Stomach (tissue), 9 donors: ENCODE data around the gene RAMP1. TPM values are rescaled to one million over a fixed set of nuclear protein-coding genes. Genes with fewer than 3 reads are reported as not detected.

ENCODE experiments used
- DNase-seq, 2 donors: peaks; one replicate each; pipeline versions ENCODE4 v3.0.0 to v3.0.0-alpha.2; 2013 to 2019
- H3K27ac ChIP-seq, 5 donors: fragments of 200-600 bp in 4 of 5; sonication (generic) in 4 of 5; one replicate each; pipeline ENCODE4 v1.5.1; 2013 to 2019; ENCODE audit warnings: mild to moderate bottlenecking in 1 of 5, moderate library complexity in 1 of 5
- H3K27me3 ChIP-seq, 3 donors: fragments of 200-600 bp; sonication (generic); one replicate each; pipeline ENCODE4 v1.5.1; 2017 to 2019; ENCODE audit warnings: mixed run types in 1 of 3
- H3K36me3 ChIP-seq, 4 donors: fragments of 200-600 bp; sonication (generic); 1 replicate in 3 of 4; 2 replicates in 1 of 4; pipeline ENCODE4 v1.5.1; 2016 to 2019
- H3K4me1 ChIP-seq, 4 donors: fragments of 200-600 bp; sonication (generic); one replicate each; pipeline ENCODE4 v1.5.1; 2016 to 2019
- H3K4me3 ChIP-seq, 4 donors: fragments of 200-600 bp; sonication (generic) in 3 of 4; one replicate each; pipeline ENCODE4 v1.5.1; 2016 to 2019; ENCODE audit warnings: mild to moderate bottlenecking in 1 of 4
- H3K9me3 ChIP-seq, 4 donors: fragments of 200-600 bp; sonication (generic); one replicate each; pipeline ENCODE4 v1.5.1; 2016 to 2019
- CTCF ChIP-seq, 7 experiments: fragments of 450-650 bp in 4 of 7; fragments of 200-600 bp in 3 of 7; sonication (generic) in 3 of 7; IDR thresholded peaks; one replicate each; pipeline ENCODE4 v1.5.1; 2016 to 2019; ENCODE audit warnings: antibody characterized with exemption in 7 of 7, control low read depth in 2 of 7, mild to moderate bottlenecking in 1 of 7
- EP300 ChIP-seq: sonication (generic); formaldehyde crosslinking; IDR thresholded peaks from one replicate; pipeline ENCODE4 v1.6.1; 2017; ENCODE audit warnings: antibody characterized with exemption
- POLR2A ChIP-seq, 4 donors: fragments of 450-650 bp; IDR thresholded peaks; one replicate each; pipeline ENCODE4 v1.6.1; 2016; ENCODE audit warnings: antibody characterized with exemption in 4 of 4, control low read depth in 2 of 4, mild to moderate bottlenecking in 1 of 4, moderate library complexity in 1 of 4
- POLR2AphosphoS5 ChIP-seq, 3 donors: sonication (generic); formaldehyde crosslinking; IDR thresholded peaks; one replicate each; pipeline ENCODE4 v1.6.1; 2016; ENCODE audit warnings: antibody characterized with exemption in 3 of 3
- WGBS, 5 donors: extraction: QIAGEN DNeasy Blood & Tissue Kit in 3 of 5; methylation state at CpG; one replicate each; pipeline versions ENCODE4 v1.1.5 to v1.1.7; 2013 to 2018; 5-methylcytosine and 5-hydroxymethylcytosine counted together
- intact Hi-C: fragments of 100-400 bp; cut with DNase I; formaldehyde crosslinking; loops from one replicate; pipeline ENCODE4 v1.15.1; 2023; ENCODE audit warnings: low total_unique reads
- polyA plus RNA-seq, 3 donors: library from polyadenylated mRNA; stranded (reverse); fragments of 200-250 nt; gene quantifications; one replicate each; pipeline ENCODE4 v1.2.3, GENCODE V29; 2013
- total RNA-seq, 5 donors: library from RNA; depleted of rRNA; stranded (reverse); fragments of >200 nt; gene quantifications; one replicate each; pipeline versions ENCODE4 v1.1.0 to v1.2.3, GENCODE V29; 2014 to 2016
- donor health status: healthy with polysubstance abuse.
- donor health status: Bipolar disorder and iron deficiency.
- donor health status: healthy.

RAMP1 gene
- total and polyA plus RNA-seq, 8 donors: 0.87 to 113 (median 31.8) TPM

GRCh38 chr2:237920673-237921072 is 61.2 kb downstream of the RAMP1 start:
- Histone ChIP-seq H3K4me3 (no peak overlapping the region), H3K27me3 (no peaks in the 10 kb centered on the region), H3K9me3 (no peaks in the 10 kb centered on the region), H3K36me3 (no peaks in the 10 kb centered on the region), H3K4me1 (peaks cover 0 to 21% (median 10%) of the 10 kb centered on the region in 4 donors), H3K27ac (peak overlapping the region in 1 of 5 donors; percentile 8)
- DNase-seq: no peak
- no peak for TF ChIP-seq POLR2A (IDR thresholded peaks at IDR 0.05)
- no peak for TF ChIP-seq POLR2AphosphoS5 (IDR thresholded peaks at IDR 0.05)
- no peak for TF ChIP-seq EP300
- TF ChIP-seq CTCF (IDR thresholded peaks at IDR 0.05): no peak
- 87 to 93% (median 88%) methylated on average over 14 of the region's 14 CpGs for WGBS, 5 donors
- intact Hi-C loops: loop anchor here (10.0 kb wide), 1 partner anchor 66 kb away; the partner anchor contains the start of gene RAMP1

GRCh38 chr2:237921967-237922492 is 62.6 kb downstream of the RAMP1 start:
- Histone ChIP-seq H3K4me1 (peaks cover 0 to 21% (median 10%) of the 10 kb centered on the region in 4 donors), H3K9me3 (no peaks in the 10 kb centered on the region), H3K27ac (peak overlapping the region in 2 of 5 donors; percentile 70 to 78), H3K27me3 (no peaks in the 10 kb centered on the region), H3K4me3 (no peak overlapping the region), H3K36me3 (no peaks in the 10 kb centered on the region)
- intact Hi-C loops: loop anchor here (10.0 kb wide), 1 partner anchor 67 kb away; the partner anchor contains the start of gene RAMP1
- TF ChIP-seq POLR2A (IDR thresholded peaks at IDR 0.05) (no peak), POLR2AphosphoS5 (IDR thresholded peaks at IDR 0.05) (no peak), EP300 (no peak), CTCF (IDR thresholded peaks at IDR 0.05) (no peak)
- no peak for DNase-seq
- 91 to 94% (median 92%) methylated on average over 8 to 10 of the region's 10 CpGs for WGBS, 5 donors

DNA sequence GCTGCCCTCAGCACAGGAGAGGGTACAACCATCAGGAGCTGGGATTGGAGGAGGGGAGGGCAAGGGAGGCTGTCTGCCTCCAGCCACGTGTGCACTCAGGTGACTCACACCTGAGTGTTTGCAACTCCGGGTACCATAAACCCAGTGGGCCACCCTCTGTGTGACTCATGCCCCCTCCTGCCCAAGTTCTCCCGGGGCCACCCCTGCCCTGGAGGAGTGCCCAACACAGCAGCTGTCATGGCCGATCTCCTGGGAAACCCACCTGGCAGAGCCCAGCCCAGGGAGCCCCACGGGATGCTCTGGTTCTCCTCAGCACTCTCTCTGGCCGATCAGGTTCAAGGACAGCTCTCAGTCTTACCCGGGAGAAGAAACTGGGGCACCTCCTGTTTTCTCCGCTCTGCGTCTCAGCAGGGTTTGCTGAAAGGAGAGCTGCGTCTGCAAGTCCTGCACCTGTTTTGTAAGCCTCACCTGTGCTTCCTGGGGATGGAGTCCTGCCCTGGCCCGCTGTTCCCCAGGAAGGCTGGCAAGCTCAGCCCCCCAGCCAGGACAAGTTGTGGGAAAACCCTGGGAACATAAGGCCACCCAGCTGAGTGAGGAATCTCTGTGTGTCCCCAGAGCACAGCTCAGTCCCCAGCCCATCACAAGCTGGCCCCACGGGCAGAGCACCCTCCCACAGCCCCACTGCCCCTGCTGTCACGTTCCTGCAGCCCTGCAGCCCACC is 63.4 kb downstream of the RAMP1 start:
- H3K4me3 ChIP-seq: peak overlapping the region in 1 of 4 donors; percentile 19
- WGBS, 5 donors: 34 to 60% (median 49%) methylated on average over 13 of the region's 13 CpGs
- no peaks in the 10 kb centered on the region for H3K27me3 ChIP-seq
- TF ChIP-seq EP300 (no peak), POLR2A (IDR thresholded peaks at IDR 0.05) (no peak), CTCF (IDR thresholded peaks at IDR 0.05) (no peak), POLR2AphosphoS5 (IDR thresholded peaks at IDR 0.05) (no peak)
- peaks cover 0 to 21% (median 10%) of the 10 kb centered on the region in 4 donors for H3K4me1 ChIP-seq
- H3K9me3 ChIP-seq: no peaks in the 10 kb centered on the region
- H3K27ac ChIP-seq: peak overlapping the region in 4 of 5 donors; percentile 46 to 78 (median 64)
- intact Hi-C loops: loop anchor here (10.0 kb wide), 1 partner anchor 68 kb away; the partner anchor contains the start of gene RAMP1
- no peaks in the 10 kb centered on the region for H3K36me3 ChIP-seq
- no peak for DNase-seq

- H3K36me3 ChIP-seq: no peaks in the 10 kb centered on the region
- WGBS, 5 donors: 18 to 31% (median 29%) methylated on average over 32 to 33 of the region's 33 CpGs
- peak; percentile 67 to 88 for DNase-seq
- no peaks in the 10 kb centered on the region for H3K27me3 ChIP-seq
- intact Hi-C loops: loop anchor here (10.0 kb wide), 1 partner anchor 69 kb away; the partner anchor contains the start of gene RAMP1
- H3K27ac ChIP-seq: peak overlapping the region in 4 of 5 donors; percentile 46 to 78 (median 64)
- peaks cover 0 to 21% (median 10%) of the 10 kb centered on the region in 4 donors for H3K4me1 ChIP-seq
- H3K4me3 ChIP-seq: peak overlapping the region; percentile 19 to 37 (median 27)
- H3K9me3 ChIP-seq: no peaks in the 10 kb centered on the region
- TF ChIP-seq POLR2AphosphoS5 (IDR thresholded peaks at IDR 0.05) (peak in 1 of 3 donors; percentile 11), POLR2A (IDR thresholded peaks at IDR 0.05) (no peak), EP300 (no peak), CTCF (IDR thresholded peaks at IDR 0.05) (peak in 5 of 7 experiments; percentile 56 to 97 (median 92))
These were observed 64.2 kb downstream of the RAMP1 start for GRCh38 chr2:237923481-237924163.
